ENCODE data around the gene FLII. TPM values are rescaled to one million over a fixed set of nuclear protein-coding genes. Genes with fewer than 3 reads are reported as not detected.

Gene FLII
- total and polyA plus RNA-seq, 2 donors (not counting 3 experiments of a cell fraction or from before 2014, with no cell fraction given) = 397 to 582 TPM

- H3K9ac ChIP-seq (replicated peaks; ENCODE audit: extremely low read depth, insufficient read depth, low read length) = no peak overlapping the region
- DNase-seq (ENCODE audit: low read depth, low spot score) (no peak), FAIRE-seq (no peak)
- peaks cover 23% of the 10 kb centered on the region for H3K4me1 ChIP-seq (ENCODE audit: control insufficient read depth, extremely low read depth, insufficient read depth, low read length)
- POLR2A ChIA-PET = no interaction called here
- H3K36me3 ChIP-seq (ENCODE audit: control insufficient read depth in 2 of 2, extremely low read depth in 1 of 2, insufficient read depth in 2 of 2, low read length in 2 of 2) = peaks cover 16 to 44% of the 10 kb centered on the region in 2 experiments
- H2AFZ ChIP-seq (ENCODE audit: low read depth, low read length) = no peak overlapping the region
- H3K27ac ChIP-seq (ENCODE audit: insufficient read depth, low read depth, low read length) = no peak overlapping the region
- CTCF ChIA-PET = no interaction called here
- H3K79me2 ChIP-seq (ENCODE audit: control insufficient read depth, insufficient read depth, low read length) = no peaks in the 10 kb centered on the region
- TSS peak; percentile 72 for BruUV-seq (replicated peaks)
- H3K9me3 ChIP-seq (replicated peaks; ENCODE audit: control insufficient read depth, insufficient read depth, low read length) = no peaks in the 10 kb centered on the region
- no peak overlapping the region for H3K4me2 ChIP-seq (ENCODE audit: insufficient read depth, low read length)
- no peaks in the 10 kb centered on the region for H4K20me1 ChIP-seq (replicated peaks; ENCODE audit: control insufficient read depth, extremely low read depth, insufficient read depth, low read length)
- no peaks in the 10 kb centered on the region for H3K9me1 ChIP-seq (replicated peaks; ENCODE audit: control insufficient read depth, extremely low read depth, insufficient read depth, low read length)
- dilution Hi-C loops (cut with MboI; ENCODE audit: extremely low pct_ligation_motif_present, low sequenced_read_pairs) (no loop called here), intact Hi-C loops (cut with micrococcal nuclease) (loop anchor here (5.0 kb wide), 1 partner anchor 57 kb away; no protein-coding TSS in a partner anchor)
- H3K27me3 ChIP-seq (ENCODE audit: control insufficient read depth in 2 of 2, insufficient read depth in 2 of 2, low read length in 2 of 2) = no peaks in the 10 kb centered on the region
- H3K4me3 ChIP-seq (replicated peaks in 1 of 3; ENCODE audit: insufficient read depth in 1 of 3, low read depth in 1 of 3, low read length in 3 of 3) = no peak overlapping the region
- no peak for TF ChIP-seq POLR2AphosphoS5 (IDR thresholded peaks at IDR 0.05; ENCODE audit: insufficient read depth, low read depth, low read length)
- no peak for TF ChIP-seq MYC (IDR thresholded peaks at IDR 0.05; ENCODE audit: low read depth, low read length)
- no peak for TF ChIP-seq JUN (IDR thresholded peaks at IDR 0.05; ENCODE audit: borderline replicate concordance, insufficient read depth, insufficient read length, low read depth)
- no peak for TF ChIP-seq MAX (IDR thresholded peaks at IDR 0.05; ENCODE audit: insufficient read depth, insufficient read length)
- no peak for TF ChIP-seq POLR2A (IDR thresholded peaks at IDR 0.05; ENCODE audit: low read depth, low read length)
- TF ChIP-seq EZH2 (IDR thresholded peaks at IDR 0.05; ENCODE audit: borderline replicate concordance, low read depth, low read length, severe bottlenecking) = no peak
- no peak for TF ChIP-seq CTCF (IDR thresholded peaks at IDR 0.05; ENCODE audit: extremely low read depth in 1 of 2, insufficient read depth in 1 of 2, low read depth in 1 of 2, low read length in 2 of 2)
- no peak for TF ChIP-seq GATA2 (IDR thresholded peaks at IDR 0.05; ENCODE audit: insufficient read depth, insufficient read length, low read depth, low read length)
- TF ChIP-seq FOS (IDR thresholded peaks at IDR 0.05; ENCODE audit: borderline replicate concordance, insufficient read depth, low read length) = no peak
Measured at GRCh38 chr17:18245038-18245776, 13.3 kb downstream of the FLII start.

All from endothelial cell of umbilical vein (primary cell).